ENCODE data around the gene CXCL17.
"Not testable (repeated sequence)": the region's sequence is repeated elsewhere in the genome, so short reads cannot be mapped to it uniquely, and the experiment has no call there.

CXCL17 gene, protein sequence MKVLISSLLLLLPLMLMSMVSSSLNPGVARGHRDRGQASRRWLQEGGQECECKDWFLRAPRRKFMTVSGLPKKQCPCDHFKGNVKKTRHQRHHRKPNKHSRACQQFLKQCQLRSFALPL

DNA sequence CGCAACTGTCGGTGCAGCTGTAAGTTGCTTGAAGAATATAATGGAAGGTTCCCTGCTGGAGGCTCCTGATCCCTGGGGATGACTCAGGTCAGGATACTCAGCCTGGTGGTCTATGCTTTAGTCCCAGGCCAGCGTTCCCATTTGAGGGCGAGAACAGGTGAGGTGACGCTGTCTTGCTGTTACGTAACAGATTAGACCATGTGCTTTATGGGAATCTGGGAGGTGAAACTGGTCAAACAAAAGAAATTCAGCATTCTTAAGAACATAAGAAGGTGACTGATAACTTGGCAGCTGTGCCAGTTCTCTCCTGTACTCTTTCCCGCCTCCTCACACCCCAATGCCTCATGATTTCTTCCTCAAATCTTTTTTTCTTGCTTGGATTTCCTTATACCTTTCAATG lies at the start of gene CXCL17:
CXCL17 (minus strand) TSS at position 114 of the 400 bp plus-strand sequence. CDS start 114 bp downstream, outside the sequence.
- no peak for DNase-seq

DNA sequence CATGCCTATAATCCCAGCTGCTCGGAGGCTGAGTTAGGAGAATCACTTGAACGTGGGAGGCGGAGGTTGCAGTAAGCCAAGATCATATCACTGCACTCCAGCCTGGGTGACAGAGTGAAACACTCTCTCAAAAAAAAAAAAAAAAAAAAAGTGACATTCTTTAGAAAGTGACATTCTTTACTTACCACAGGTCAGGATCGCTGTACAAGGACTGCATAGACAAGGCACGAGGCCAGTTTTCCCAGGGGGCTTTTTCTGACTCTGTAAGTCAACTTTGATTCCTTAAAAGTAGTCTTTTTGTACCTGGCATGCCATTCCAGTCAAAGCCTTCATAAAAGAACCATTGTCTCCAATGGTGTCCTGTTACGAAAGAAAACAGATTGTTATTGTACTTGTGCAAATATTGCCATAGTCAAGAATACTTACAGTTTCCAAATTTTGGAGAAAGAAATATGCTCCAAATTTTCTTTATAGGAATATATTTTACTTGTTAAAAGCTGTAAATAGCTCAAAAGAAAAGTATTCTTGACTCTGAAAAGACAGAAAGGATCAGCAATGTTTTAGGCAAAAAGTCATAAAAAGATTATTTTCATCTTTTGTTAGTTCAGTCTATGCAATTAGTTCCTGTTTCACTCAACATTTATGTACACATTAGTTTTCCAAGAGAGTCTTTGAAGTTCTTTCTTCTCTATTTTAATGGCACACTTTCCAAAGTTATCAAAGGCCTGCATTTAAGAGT lies 46.2 kb upstream of the CXCL17 start:
- DNase-seq = no peak

DNA sequence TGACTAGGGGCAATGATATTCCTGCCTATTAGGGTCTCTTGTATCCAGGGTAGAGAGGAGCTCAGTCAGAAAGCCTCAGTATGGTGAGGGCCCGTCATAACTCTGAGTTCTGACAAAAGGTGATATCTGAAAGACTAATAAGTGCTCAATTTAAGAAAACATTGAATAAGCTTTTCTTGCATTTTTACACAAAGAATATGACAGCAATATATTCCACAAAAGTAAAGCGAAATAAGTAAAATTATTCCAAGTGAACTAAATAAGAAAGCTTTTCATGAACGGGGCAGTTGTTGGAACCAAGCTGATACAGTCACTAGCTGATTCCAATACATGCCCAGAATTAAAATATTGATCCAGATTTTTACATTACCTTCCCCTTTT lies 45.0 kb upstream of the CXCL17 start:
- DNase-seq = no peak

DNA sequence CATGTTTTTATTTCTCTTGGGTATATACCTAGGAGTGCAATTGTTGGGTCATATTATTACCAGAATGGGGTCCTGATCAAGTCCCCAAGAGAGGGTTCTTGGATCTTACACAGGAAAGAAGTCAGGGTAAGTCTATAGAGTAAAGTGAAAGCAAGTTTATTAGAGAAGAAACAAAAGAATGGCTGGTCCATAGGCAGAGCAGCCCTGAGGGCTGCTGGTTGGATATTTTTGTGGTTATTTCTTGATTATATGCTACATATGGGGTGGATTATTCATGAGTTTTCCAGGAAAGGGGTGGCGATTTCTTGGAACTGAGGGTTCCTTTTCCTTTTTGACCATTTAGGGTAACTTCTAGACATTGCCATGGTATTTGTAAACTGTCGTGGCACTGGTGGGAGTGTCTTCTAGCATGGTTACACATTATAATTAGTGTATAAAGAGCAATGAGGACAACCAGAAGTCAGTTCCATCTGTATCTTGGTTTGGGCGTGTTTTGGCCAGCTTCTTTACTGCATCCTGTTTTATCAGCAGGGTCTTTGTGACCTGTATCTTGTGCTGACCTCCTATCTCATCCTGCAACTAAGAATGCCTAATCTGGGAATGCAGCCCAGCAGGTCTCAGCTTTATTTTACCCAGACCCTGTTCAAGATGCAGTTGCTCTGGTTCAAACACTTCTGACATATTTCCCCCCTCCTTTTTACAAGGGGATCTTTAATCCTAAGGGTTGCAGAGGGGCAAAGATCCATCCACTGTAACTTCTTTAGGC lies 44.5 kb upstream of the CXCL17 start:
- peak; percentile 58 for DNase-seq

DNA sequence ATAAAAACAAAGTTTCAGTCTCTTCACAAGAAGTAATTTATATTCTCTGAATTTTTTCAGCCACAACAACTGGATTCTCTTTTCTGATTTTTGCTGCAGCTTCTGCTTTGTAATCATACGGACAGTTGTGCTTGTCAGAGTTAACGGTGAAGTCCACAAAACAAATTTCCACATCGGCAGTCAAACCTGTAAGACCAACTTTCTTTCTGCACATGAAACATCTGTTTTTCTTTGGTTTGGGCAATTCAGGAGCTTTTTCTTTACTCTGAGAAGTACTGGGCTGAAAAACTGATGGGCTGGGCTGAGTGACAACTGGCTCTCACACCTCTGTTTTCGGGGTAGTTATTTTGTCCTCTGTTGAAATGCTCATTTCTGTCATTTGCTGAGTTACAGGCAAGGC lies 42.3 kb upstream of the CXCL17 start:
- not testable (repeated sequence) for DNase-seq

DNA sequence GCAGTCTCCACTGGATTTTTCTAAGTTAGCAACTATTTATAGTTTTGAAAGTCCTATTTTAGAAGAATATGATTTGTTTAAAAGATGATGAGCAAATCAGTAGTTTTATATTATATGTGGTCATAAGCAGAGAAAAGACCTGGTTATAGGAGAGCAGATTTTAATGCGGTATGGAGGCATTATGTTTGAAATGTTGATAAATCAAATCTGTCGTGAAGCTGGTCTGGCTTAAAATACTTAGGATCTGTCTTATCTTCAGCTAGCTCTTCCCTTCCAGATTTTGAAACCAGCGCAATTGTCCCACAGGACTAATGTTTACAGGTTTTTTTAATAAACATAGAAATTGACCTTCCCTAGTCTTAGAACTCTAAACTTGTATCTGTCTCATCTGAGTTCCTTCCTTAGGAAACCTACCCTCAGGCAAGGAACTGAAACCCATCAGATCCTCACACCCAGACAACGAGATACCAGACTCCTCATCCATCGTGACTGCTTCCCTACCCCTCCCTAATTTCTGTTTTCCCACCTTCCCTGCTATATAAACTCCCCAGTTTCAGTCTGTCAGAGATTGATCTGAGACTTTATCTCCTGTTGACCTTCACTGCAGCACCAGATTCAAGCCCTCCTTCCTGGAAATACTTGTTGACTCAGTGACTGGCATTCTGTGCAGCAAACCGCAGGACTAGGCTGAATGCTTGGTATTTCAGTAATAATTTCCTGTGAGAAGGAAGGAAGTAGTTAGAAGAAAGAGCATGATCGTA lies 37.8 kb upstream of the CXCL17 start:
- no peak for DNase-seq

DNA sequence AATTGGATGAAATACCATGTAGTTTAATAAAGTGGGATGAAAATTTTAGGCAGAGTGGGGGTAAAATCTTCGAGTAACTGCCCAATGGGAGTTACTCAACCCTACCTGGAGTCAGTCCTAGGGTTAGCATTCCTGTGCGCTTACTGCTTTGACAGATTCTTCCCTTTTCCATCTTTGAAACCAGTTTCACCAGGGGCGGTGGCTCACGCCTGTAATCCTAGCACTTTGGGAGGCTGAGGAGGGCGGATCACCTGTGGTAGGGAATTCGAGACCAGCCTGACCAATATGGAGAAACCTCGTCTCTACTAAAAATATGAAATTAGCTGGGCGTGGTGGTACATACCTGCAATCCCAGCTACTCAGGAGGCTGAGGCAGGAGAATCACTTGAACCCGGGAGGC lies 37.0 kb upstream of the CXCL17 start:
- DNase-seq = no peak

DNA sequence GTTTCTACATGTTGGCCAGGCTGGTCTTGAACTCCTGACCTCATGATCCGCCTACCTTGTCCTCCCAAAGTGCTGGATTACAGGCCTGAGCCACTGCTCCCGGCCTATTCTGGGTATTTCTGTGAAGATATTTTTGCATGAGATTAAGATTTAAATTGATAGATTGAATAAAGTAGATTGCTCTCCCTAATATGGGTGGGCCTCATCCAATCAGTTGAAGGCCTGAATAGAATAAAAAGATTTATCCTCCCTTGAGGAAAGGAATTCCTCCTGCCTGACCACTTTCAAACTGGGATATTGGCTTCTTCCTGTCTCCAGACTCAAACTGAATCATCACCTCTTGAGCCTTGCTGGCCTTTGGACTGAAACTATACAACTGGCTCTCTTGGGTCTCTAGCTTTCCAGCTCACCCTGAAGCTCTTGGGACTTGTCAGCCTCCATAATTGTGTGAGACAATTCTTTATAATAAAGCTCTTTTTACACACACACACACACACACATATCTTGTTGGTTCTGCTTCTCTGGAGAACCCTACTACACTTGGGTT lies 36.1 kb upstream of the CXCL17 start:
- no peak for DNase-seq

DNA sequence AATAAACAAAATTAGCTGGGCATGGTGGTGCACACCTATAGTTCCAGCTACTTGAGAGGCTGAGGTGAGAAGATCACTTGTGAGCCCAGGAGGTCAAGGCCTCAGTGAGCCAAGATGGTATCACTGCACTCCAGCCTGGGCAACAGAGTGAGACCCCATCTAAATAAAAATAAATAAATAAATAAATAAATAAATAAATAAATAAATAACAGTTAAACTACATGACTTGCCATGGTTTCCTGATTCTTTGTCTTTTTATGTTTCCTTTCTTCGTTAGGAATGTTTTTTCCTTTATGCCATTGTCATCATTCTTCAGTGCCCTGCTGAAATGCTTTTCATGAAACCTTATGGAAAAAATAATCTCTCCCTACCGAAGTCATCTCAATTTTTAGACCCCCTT lies 35.2 kb upstream of the CXCL17 start:
- DNase-seq = no peak

DNA sequence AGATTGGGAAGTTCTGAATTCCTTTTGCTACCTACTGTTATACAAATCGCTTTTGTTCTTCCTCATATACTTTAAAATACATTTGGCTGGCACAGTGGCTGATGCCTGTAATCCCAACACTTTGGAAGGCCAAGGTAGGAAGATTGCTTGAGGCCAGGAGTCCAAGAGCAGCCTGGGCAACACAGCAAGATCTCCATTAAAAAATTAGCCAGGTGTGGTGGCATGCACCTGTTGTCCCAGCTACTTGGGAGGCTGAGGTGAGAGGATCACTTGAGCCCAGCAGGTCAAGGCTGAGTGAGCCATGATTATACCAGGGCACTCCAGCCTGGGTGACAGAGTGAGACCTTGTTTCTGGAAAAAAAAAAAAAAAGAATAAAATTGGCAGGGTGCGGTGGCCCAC lies 34.4 kb upstream of the CXCL17 start:
- no peak for DNase-seq

DNA sequence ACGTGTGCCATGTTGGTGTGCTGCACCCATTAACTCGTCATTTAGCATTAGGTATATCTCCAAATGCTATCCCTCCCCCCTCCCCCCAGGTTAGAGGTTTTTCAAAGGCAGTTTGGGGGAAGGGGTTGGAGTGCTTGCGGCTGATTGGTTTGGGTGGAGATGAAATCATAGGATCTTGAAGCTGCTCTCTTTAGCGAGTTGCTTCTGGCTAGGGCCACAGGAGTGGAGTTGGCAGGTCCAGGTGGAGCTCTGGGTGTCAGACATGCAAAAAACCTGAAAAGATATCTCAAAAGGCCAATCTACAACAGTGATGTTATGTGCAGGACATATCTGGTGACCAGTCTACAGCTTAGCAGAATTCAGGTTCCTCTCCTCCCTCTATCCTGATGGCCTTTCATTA lies 32.6 kb upstream of the CXCL17 start:
- no peak for DNase-seq

DNA sequence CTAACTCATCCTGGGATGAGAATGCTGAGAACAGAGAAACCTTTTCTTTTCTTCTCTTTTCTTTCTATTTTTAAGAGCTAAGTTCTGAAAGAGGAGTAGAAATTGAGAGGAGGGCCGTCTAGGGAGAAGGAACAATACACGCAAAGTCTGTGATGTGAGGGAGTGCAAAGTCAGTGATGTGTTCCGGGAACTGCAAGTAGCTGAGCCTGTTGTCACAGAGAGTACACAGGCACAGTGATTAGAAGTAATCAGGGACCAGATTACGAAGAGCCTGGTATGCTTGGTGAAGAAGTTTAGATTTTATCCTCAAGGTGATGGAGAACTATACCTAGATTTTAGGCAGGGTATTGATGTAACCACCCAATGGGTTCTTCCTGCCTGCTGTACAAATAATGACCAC lies 32.0 kb upstream of the CXCL17 start:
- DNase-seq = no peak

DNA sequence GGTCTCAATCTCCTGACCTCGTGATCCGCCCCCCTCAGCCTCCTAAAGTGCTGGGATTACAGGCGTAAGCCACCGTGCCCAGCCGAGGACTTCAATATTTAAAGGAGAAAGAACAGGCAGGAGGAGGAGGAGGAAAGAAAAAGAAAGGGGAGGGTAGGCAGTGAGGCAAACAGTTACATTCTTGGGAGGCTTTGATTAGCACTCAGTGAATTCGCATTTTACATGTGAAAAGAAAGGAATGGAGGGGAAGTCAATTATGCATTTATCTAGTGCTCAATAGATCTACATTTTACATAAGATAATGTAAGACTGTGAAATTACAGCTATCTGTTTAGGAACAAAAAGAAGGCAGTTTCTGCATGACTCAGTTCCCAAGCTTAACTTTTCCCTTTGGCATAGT lies 30.9 kb upstream of the CXCL17 start:
- DNase-seq = no peak

DNA sequence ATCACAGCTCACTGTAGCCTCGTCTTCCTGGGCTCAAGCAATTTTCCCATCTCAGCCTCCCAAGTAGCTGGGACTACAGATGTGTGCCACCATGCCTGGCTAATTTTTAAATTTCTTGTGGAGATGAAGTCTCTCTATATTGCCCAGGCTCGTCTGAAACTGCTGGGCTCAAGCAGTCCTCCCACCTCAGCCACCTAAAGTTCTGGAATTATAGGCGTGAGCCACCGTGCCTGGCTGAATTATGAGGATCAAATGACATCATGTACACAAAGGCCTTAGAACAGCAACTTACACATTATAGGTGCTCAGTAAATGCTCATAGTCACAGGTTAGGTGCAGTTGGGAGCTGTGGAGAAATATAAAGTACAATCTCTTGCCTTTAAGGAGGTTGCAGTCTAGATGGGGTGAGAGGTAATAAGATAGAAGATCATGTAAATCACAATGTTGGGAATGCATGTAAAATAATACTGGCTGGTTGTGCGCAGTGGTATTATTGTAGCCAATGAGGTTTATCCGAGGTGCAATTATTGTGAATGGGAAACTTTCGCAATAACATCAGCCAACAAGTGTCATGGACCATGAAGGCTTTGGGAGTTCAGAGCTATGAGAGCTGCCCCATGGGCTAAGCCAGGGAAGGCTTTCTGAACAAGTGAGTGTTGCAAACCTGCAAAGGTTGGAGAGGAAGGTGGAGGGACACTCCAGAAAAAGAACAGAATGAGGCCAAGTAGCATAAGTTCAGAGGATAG lies 29.8 kb upstream of the CXCL17 start:
- no peak for DNase-seq

DNA sequence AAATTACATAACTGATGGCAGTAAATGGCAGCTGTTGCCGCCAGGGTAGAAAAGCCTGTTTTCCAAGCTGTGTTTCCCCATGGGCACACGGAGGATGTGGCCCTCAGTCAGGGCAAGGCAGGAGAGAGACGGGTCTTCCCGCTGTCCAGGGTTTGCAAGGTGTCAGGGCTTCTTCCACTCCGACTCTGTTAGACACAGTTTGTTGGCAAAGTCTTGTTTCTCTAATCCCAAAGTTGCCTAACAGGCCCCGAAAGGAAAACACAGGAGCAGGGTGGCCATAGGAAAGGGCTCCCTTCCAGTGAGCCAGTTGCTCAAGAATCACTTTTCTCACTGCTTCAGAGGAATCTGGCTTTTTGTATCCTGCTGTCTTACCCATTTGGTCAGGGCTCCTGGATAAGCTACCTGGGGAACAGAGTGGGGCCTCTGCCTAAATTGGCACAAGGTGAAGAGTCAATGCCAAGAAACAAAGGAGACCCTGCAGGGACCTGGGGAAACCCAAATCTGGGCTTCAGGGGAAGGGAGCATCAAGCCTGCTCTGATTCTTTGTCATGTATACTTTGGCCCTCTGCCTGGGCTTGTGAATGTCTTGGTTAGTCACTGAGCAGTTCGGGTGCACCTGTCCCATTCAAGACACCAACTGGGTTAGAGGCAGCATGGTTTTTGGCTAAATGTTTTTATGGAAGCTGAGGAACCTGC lies 29.0 kb upstream of the CXCL17 start:
- DNase-seq = no peak

DNA sequence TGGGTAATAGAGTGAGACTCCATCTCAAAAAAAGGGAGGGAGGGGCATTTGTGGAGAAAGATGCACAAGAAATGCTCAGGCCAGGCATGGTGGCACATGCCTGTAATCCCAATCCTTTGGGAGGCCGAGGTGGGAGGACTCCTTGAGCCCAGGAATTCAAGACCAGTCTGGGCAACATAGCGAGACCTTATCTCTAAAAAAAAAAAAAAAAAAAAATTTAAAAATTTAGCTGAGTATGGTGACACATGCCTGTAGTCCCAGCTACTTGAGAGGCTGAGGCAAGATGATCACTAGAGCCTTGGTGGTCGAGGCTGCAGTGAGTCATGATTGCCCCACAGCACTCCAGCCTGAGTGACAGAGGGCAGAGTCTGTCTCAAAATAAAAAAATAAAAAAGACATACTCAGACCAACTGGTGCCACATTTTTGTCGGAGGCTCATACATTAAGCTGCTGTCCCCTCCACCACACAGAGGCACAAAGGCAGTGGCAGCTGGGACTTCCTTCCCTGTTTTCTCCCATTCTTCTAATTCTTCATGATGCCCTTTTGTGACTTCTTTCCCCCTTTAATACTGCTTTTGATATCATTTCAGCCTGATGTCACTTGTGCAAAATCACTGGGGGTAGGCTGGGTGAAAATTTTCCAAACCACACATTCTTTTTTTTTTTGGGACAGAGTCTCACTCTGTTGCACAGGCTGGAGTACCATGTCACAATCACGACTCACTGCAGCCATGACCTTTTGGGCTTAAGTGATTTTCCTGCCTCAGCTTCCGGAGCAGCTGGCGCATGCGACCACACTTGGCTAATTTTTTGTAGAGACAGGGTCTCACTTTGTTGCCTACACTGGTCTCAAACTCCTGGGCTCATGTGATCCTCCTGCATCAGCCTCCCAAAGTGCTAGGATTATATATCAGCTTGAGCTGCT lies 26.8 kb upstream of the CXCL17 start:
- DNase-seq = peak; percentile 35

DNA sequence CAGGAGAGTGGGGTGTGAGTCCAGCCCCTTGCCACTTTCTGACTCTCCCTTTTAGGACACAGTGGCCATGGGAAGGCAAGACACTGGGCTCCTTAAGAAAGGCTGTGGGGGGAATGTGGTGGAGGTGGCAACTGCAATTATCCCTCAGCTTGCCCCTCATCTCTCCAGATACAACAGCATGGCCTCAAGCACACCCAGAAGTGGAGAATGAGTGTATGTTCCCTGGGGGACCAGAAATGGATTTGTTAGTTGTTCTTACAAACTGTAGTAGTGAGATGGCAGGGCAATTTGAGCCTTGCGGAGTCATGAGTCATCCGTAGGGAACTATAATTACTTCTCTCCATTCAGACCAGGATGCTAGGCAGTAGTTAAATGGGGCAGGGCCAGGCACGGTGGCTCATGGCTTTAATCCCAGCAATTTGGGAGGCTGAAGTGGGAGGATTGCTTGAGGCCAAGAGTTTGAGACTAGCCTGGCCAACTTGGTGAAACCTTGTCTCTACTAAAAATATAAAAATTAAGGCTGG lies 25.6 kb upstream of the CXCL17 start:
- no peak for DNase-seq

DNA sequence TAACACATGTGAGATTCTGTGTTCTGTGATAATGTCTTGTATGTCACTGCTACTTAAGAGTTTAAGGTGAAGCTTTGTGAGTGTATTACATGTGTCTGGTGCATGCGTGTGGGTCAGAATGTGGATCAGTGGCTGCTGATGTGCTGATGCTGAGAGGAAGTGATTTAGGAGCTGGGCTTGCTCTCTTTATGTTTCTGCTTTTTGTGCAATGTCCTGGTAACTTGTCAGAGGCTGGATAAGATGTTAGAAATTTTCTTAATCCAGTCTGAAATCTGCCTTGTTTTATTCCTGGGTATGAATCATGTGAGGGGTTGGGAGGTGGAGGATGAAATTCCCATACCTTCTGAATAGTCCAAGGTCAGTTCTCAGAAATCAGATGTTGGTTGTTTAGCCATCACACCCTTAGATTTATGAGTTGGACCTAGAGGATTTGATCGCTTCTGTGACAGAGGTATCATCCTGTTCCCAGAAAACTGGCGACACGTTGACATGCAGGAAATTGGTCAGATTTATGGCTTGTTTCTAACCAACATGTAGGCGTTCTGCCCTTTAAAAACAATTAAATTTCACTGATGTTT lies 24.5 kb upstream of the CXCL17 start:
- peak; percentile 12 for DNase-seq

DNA sequence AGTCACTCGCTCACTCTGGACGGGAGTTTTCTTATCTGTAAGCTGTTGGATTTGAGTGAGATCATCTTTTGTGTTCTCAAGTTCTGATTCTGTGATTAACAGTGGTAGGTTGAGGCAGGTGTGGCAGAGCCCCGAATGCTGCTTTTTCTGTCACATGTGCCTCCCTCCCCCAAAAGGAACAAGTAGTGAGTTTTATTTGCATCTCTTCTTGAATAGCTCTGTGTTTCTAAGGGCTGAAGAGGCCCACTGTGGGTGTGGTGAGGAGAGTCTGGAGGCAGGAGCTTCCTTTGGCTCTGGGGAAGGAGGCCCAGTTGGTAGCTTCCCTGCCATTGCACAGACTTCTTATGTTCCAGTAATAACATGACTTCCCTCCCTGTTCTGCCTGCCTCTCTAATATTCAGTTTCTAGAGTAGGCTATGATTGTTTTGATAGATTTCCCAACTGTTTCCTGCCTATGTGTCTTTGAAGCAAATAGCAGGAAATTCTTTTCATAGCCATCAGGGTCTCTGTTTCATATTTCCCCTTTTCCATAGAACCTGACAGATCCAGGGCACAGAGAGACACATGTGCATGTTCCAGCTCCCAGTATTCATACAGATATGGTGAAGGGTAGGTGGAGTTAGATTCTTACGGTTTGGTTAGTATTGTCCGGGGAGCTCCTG lies 23.9 kb upstream of the CXCL17 start:
- no peak for DNase-seq
